Measurements from ENCODE around the gene PDZRN3. TPM values are rescaled to one million over a fixed set of nuclear protein-coding genes. Genes with fewer than 3 reads are reported as not detected.

PDZRN3 gene
- total and polyA plus RNA-seq, 3 donors from 2014 or later = 15.8 to 30.8 (median 23.1) TPM

DNA sequence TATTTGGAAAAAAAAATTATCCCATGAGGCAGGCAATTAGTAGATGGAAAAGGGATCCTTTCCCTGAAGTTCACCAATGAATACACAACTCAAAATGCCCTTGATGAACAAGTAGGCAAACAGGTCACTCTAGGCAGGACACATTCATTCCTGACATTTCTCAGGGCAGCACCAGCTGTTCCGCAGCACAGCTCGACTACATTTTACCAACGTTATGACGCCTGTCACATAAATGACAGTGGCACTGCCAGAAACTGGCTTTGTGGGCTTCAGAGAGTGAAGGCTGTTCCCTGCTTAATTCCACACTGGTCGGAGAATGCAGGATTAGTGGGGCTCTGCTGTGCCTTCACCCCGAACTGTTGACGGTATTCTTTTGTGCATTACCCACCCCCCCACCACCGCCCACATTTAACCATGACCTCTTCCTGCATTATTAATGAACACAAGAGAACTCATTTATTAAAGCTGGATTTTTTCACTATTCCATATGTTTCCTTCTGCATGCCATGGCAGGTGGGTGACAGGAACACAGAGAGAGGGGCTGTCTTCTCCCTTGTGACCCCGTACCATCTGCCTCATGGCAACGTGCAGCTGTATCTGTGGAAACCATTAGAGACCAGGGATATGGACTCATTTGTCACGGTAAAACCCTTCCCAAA lies 197.6 kb downstream of the PDZRN3 start:
- no peaks in the 10 kb centered on the region for H3K9me3 ChIP-seq
- no peaks in the 10 kb centered on the region for H3K27me3 ChIP-seq
- intact Hi-C loops (cut with DNase I; ENCODE audit: low total_unique reads) = no loop called here
- WGBS, 2 donors = 87 to 91% methylated on average over 11 of the region's 11 CpGs
- H3K36me3 ChIP-seq (ENCODE audit: low read depth, missing control alignments) = no peaks in the 10 kb centered on the region
- DNase-seq = no peak
- no peak overlapping the region for H3K4me3 ChIP-seq
- no peak for TF ChIP-seq POLR2A (IDR thresholded peaks at IDR 0.05)
- TF ChIP-seq, protein P1, sequence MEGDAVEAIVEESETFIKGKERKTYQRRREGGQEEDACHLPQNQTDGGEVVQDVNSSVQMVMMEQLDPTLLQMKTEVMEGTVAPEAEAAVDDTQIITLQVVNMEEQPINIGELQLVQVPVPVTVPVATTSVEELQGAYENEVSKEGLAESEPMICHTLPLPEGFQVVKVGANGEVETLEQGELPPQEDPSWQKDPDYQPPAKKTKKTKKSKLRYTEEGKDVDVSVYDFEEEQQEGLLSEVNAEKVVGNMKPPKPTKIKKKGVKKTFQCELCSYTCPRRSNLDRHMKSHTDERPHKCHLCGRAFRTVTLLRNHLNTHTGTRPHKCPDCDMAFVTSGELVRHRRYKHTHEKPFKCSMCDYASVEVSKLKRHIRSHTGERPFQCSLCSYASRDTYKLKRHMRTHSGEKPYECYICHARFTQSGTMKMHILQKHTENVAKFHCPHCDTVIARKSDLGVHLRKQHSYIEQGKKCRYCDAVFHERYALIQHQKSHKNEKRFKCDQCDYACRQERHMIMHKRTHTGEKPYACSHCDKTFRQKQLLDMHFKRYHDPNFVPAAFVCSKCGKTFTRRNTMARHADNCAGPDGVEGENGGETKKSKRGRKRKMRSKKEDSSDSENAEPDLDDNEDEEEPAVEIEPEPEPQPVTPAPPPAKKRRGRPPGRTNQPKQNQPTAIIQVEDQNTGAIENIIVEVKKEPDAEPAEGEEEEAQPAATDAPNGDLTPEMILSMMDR (IDR thresholded peaks at IDR 0.05) = no peak
- H3K4me1 ChIP-seq = peaks cover 7% of the 10 kb centered on the region
- no peak overlapping the region for H3K27ac ChIP-seq

DNA sequence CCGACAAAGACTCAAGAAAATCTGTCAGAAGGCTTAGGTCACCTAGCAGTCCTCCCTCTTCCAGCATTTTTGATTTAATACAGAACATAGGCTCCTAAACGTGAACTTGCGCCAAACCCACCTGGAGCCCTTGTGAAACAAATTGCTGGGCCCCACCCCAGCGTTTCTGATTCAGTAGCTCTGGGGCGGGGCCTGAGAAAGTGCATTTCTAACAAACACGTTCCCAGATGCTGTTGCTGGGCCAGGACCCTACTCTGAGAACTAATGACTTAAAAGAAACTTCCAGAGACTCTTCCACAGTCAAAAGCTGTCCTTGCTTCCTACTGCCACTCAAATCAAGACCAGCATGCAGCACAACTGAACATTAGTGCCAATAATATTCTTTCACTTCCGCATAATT lies 198.1 kb downstream of the PDZRN3 start:
- H3K36me3 ChIP-seq (ENCODE audit: low read depth, missing control alignments) = no peaks in the 10 kb centered on the region
- no peaks in the 10 kb centered on the region for H3K27me3 ChIP-seq
- TF ChIP-seq POLR2A (IDR thresholded peaks at IDR 0.05) = no peak
- TF ChIP-seq, protein P1 (IDR thresholded peaks at IDR 0.05) = no peak
- intact Hi-C loops (cut with DNase I; ENCODE audit: low total_unique reads) = no loop called here
- DNase-seq = no peak
- H3K4me1 ChIP-seq = peaks cover 7% of the 10 kb centered on the region
- H3K9me3 ChIP-seq = no peaks in the 10 kb centered on the region
- WGBS, 2 donors = 71 to 80% methylated on average over 7 of the region's 7 CpGs
- no peak overlapping the region for H3K4me3 ChIP-seq
- no peak overlapping the region for H3K27ac ChIP-seq

DNA sequence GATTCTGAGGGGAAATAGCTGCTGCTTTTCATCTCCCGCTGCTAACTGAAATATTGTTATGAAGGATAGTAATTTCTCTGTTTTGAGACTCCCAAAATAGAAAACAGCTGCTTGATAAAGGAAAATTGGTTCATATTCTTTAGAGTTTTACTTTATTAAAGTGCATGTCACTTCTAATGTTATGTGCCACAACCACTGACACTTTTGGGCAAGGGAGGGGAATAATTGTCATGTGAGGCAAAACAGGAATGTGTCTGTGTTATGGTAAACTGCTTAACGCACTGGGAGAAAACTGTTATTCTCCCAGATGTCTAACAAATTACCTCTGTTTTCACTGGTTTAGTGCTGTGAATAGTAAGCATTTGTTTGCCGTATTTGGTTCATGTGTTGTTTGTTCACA lies 201.6 kb downstream of the PDZRN3 start:
- Histone ChIP-seq H3K4me1 (peaks cover 7% of the 10 kb centered on the region), H3K9me3 (no peaks in the 10 kb centered on the region), H3K36me3 (ENCODE audit: low read depth, missing control alignments) (no peaks in the 10 kb centered on the region), H3K27ac (peak overlapping the region; percentile 7 to 43), H3K4me3 (no peak overlapping the region), H3K27me3 (no peaks in the 10 kb centered on the region)
- 34 to 45% methylated on average over 3 of the region's 3 CpGs for WGBS, 2 donors
- intact Hi-C loops (cut with DNase I; ENCODE audit: low total_unique reads) = no loop called here
- TF ChIP-seq POLR2A (IDR thresholded peaks at IDR 0.05) = no peak
- TF ChIP-seq, protein P1 (IDR thresholded peaks at IDR 0.05) = no peak
- no peak for DNase-seq

DNA sequence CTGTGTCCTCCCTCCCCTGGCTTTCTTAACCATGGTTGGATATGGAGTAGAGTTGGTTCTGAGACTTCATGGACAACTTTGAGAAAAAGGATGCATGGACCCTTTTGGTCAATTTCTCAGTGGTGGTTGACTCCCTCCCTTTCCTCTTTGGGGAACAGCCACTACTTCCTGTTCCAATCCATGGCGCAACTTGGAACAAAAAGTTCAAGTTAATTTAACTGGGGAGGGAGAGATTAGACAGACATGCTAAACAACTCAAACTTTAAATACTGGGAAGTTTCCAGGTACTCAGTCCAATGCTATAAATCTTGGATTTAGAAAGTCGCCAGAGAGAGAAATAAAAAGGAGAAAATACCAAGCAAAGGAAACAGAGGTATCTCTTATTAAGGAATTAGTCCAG lies 202.2 kb downstream of the PDZRN3 start:
- no peaks in the 10 kb centered on the region for H3K36me3 ChIP-seq (ENCODE audit: low read depth, missing control alignments)
- H3K4me3 ChIP-seq = no peak overlapping the region
- intact Hi-C loops (cut with DNase I; ENCODE audit: low total_unique reads) = no loop called here
- peaks cover 7% of the 10 kb centered on the region for H3K4me1 ChIP-seq
- 26 to 31% methylated on average over 2 of the region's 2 CpGs for WGBS, 2 donors
- H3K9me3 ChIP-seq = no peaks in the 10 kb centered on the region
- DNase-seq = no peak
- H3K27ac ChIP-seq = peak overlapping the region in 1 of 2 donors; percentile 43
- no peak for TF ChIP-seq POLR2A (IDR thresholded peaks at IDR 0.05)
- TF ChIP-seq, protein P1 (IDR thresholded peaks at IDR 0.05) = no peak
- H3K27me3 ChIP-seq = no peaks in the 10 kb centered on the region

DNA sequence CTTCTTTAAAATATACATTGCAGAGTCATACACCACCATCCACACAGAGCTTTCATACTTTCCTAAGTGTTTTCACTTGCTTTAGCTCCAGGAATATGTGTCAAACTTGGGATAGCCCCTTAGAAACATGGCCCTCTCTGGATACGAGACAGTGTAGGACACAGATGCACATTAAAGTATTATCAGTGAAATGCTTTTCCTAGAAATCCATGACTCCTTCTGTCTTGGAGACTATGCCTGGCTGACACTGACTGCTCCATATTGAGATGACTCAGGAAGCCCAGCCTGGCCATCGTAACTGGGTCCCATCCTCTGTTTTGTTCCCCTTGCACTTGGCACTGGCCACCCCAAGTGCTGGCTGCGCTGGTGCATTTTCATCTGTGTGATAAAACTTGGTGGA lies 204.8 kb downstream of the PDZRN3 start:
- TF ChIP-seq, protein P1 (IDR thresholded peaks at IDR 0.05) = no peak
- no peak for TF ChIP-seq POLR2A (IDR thresholded peaks at IDR 0.05)
- 68 to 81% methylated on average over 3 of the region's 3 CpGs for WGBS, 2 donors
- DNase-seq = no peak
- Histone ChIP-seq H3K27me3 (no peaks in the 10 kb centered on the region), H3K4me1 (peaks cover 7% of the 10 kb centered on the region), H3K9me3 (no peaks in the 10 kb centered on the region), H3K27ac (no peak overlapping the region), H3K36me3 (ENCODE audit: low read depth, missing control alignments) (no peaks in the 10 kb centered on the region), H3K4me3 (no peak overlapping the region)
- intact Hi-C loops (cut with DNase I; ENCODE audit: low total_unique reads) = no loop called here
